HepG2 (cell line): ENCODE results near the gene BCAS3. TPM values are rescaled to one million over a fixed set of nuclear protein-coding genes. Genes with fewer than 3 reads are reported as not detected.

Source experiments
- EZH2 ChIP-seq: conservative IDR thresholded peaks from 2 replicates; pipeline ENCODE4 v1.6.1; 2012; ENCODE audit warnings: mild to moderate bottlenecking, low read depth, low read length, moderate library complexity
- KAT7 ChIP-seq: IDR thresholded peaks from 2 replicates; pipeline ENCODE4 v1.6.1; 2018; ENCODE audit warnings: borderline replicate concordance, missing compliant biosample characterization
- ZHX2 ChIP-seq, 2 experiments: sonication (generic) in 1 of 2; formaldehyde crosslinking in 1 of 2; IDR thresholded peaks; 2 replicates each; pipeline versions ENCODE4 v1.6.1 to v1.9.0; 2014 to 2022; ENCODE audit warnings: antibody characterized with exemption in 1 of 2, borderline replicate concordance in 1 of 2, inconsistent platforms in 1 of 2, low read depth in 1 of 2, missing genetic modification reagents in 1 of 2
- ZMYM3 ChIP-seq: sonication (generic); formaldehyde crosslinking; IDR thresholded peaks from 2 replicates; pipeline ENCODE4 v1.5.1; 2020; ENCODE audit warnings: mild to moderate bottlenecking, missing genetic modification reagents
- ZNF230 ChIP-seq: sonication (generic); formaldehyde crosslinking; IDR thresholded peaks from 2 replicates; pipeline ENCODE4 v1.4.0; 2020; ENCODE audit warnings: mild to moderate bottlenecking, missing genetic modification reagents
- ZNF496 ChIP-seq: sonication (generic); formaldehyde crosslinking; IDR thresholded peaks from 2 replicates; pipeline ENCODE4 v1.8.1; 2023; ENCODE audit warnings: mild to moderate bottlenecking, moderate library complexity, missing genetic modification reagents; ENCODE audit not compliant: insufficient replicate concordance
- ZNF605 ChIP-seq: sonication (generic); formaldehyde crosslinking; IDR thresholded peaks from 2 replicates; pipeline ENCODE4 v1.8.0; 2022; ENCODE audit warnings: mild to moderate bottlenecking, missing genetic modification reagents
- ZNF687 ChIP-seq: sonication (generic); formaldehyde crosslinking; IDR thresholded peaks from 2 replicates; pipeline ENCODE4 v1.5.1; 2020; ENCODE audit warnings: mild to moderate bottlenecking, missing genetic modification reagents, moderate library complexity
- ZNF703 ChIP-seq: sonication (generic); formaldehyde crosslinking; IDR thresholded peaks from 2 replicates; pipeline ENCODE4 v1.5.1; 2020; ENCODE audit warnings: missing genetic modification reagents, mild to moderate bottlenecking, moderate library complexity, borderline replicate concordance
- ZNF777 ChIP-seq: sonication (generic); formaldehyde crosslinking; IDR thresholded peaks from 2 replicates; pipeline ENCODE4 v1.4.0; 2020; ENCODE audit warnings: missing genetic modification reagents
- polyA plus RNA-seq, 8 experiments: library from polyadenylated mRNA; depleted of rRNA in 3 of 8; stranded (reverse) in 7 of 8; unstranded in 1 of 8; fragments of >200 nt; fragmentation: Illumina TruSeq in 4 of 8; extraction: Trizol in 4 of 8; gene quantifications; 2 replicates each; pipeline versions ENCODE4 v1.2.1 to v1.2.3, GENCODE V29; 2011 to 2016; ENCODE audit warnings: low read depth in 4 of 8, missing spikeins in 1 of 8, mixed read lengths in 1 of 8; ENCODE audit not compliant: insufficient read depth in 1 of 8
- total RNA-seq, 5 experiments: library from RNA; depleted of rRNA; stranded (reverse); fragments of >200 nt; fragmentation: Illumina TruSeq; extraction: Trizol; gene quantifications; 2 replicates each; pipeline ENCODE4 v1.2.3, GENCODE V29; 2016; ENCODE audit warnings: low read depth in 1 of 5
- TF ChIP-seq, protein P1 (sequence below): sonication (generic); formaldehyde crosslinking; IDR thresholded peaks from 2 replicates; pipeline ENCODE4 v1.5.1; 2020; ENCODE audit warnings: mild to moderate bottlenecking, missing genetic modification reagents, moderate library complexity
- TF ChIP-seq, protein P2 (sequence below): sonication (generic); formaldehyde crosslinking; IDR thresholded peaks from 2 replicates; pipeline ENCODE4 v1.4.0; 2020; ENCODE audit warnings: low read depth, mild to moderate bottlenecking, missing genetic modification reagents
- TF ChIP-seq, protein P3 (sequence below): sonication (generic); formaldehyde crosslinking; IDR thresholded peaks from 2 replicates; pipeline ENCODE4 v1.4.0; 2020; ENCODE audit warnings: missing genetic modification reagents, low read depth, mild to moderate bottlenecking, borderline replicate concordance

BCAS3 gene
- total and polyA plus RNA-seq, 2 of the 13 experiments (the other 11 are each of a cell fraction or from before 2014, with no cell fraction given): 10.7 to 11.2 TPM

DNA sequence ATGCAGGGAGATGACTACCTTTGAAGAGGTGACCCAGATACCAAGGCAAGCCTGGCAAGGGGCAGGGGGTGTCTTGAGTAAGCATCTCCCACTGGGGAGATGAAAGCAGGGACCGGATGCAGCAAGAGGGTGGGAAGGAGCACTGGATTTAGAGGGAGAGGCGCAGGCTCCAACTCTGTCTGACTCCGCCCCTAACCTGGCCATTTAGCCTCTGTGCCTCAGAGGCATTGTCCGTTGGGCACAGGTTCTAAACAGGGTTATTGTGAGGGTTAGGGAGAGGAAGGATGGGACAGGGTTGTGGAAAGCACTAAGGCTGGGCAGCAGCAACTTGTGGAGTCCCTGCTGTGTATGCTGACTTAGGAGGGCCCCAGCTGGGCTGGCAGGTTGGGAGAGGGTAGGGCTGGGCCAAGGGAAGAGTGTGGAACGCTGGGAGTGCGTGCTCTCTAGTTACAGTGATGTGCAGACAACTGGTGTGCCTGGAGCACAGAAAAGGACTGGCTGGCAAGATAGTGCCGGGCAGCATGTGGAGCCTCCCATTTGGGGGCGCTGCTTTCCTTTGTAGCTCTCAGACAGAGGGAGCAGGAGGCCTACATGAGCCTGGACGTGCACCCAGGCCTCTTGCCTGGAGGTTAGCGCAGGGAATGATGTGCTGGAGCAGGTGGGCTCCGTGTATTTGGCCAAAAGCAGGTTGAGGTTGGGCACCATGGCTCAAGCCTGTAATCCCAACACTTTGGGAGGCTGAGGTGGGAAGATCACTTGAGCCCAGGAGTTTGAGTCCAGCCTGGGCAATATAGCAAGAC is 748.2 kb downstream of the BCAS3 start (continued):
- TF ChIP-seq, protein P1, sequence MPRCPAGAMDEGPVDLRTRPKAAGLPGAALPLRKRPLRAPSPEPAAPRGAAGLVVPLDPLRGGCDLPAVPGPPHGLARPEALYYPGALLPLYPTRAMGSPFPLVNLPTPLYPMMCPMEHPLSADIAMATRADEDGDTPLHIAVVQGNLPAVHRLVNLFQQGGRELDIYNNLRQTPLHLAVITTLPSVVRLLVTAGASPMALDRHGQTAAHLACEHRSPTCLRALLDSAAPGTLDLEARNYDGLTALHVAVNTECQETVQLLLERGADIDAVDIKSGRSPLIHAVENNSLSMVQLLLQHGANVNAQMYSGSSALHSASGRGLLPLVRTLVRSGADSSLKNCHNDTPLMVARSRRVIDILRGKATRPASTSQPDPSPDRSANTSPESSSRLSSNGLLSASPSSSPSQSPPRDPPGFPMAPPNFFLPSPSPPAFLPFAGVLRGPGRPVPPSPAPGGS (CRISPR knock-in tag): no peak; the same call in 1 of the 2 replicates
- TF ChIP-seq ZNF687 (CRISPR knock-in tag) (peak; percentile 76), ZNF496 (CRISPR knock-in tag) (no peak), EZH2 (no peak), KAT7 (CRISPR knock-in tag) (0 out of 2 replicates have a peak, but pooled peaks have one; percentile 4), ZNF605 (0 out of 2 replicates have a peak, but pooled peaks have one; percentile 58), ZNF777 (CRISPR knock-in tag) (peak; percentile 89), ZNF703 (no peak), ZHX2 (IDR thresholded peaks at IDR 0.05; ENCODE audit: low read depth) (no peak), ZHX2 (CRISPR knock-in tag; IDR thresholded peaks at IDR 0.05; ENCODE audit: borderline replicate concordance) (no peak), ZNF230 (CRISPR knock-in tag) (0 out of 2 replicates have a peak, but pooled peaks have one; percentile 57), ZMYM3 (peak; percentile 89)
- TF ChIP-seq, protein P2, sequence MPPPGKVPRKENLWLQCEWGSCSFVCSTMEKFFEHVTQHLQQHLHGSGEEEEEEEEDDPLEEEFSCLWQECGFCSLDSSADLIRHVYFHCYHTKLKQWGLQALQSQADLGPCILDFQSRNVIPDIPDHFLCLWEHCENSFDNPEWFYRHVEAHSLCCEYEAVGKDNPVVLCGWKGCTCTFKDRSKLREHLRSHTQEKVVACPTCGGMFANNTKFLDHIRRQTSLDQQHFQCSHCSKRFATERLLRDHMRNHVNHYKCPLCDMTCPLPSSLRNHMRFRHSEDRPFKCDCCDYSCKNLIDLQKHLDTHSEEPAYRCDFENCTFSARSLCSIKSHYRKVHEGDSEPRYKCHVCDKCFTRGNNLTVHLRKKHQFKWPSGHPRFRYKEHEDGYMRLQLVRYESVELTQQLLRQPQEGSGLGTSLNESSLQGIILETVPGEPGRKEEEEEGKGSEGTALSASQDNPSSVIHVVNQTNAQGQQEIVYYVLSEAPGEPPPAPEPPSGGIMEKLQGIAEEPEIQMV (CRISPR knock-in tag): peak; percentile 69; the same call in 1 of the 2 replicates
- TF ChIP-seq, protein P3, sequence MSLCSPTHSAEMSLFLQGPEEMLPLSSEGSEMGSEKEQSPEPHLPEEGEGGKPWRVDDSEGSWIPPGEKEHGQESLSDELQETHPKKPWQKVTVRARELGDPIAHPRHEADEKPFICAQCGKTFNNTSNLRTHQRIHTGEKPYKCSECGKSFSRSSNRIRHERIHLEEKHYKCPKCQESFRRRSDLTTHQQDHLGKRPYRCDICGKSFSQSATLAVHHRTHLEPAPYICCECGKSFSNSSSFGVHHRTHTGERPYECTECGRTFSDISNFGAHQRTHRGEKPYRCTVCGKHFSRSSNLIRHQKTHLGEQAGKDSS (CRISPR knock-in tag): peak; percentile 77; the same call in 1 of the 2 replicates
